Neural cell (in vitro differentiated cells): Measurements from ENCODE around the gene LZTS3.

Source experiments
- EP300 ChIP-seq: fragments of 450-650 bp; conservative IDR thresholded peaks from 2 replicates; pipeline ENCODE4 v1.6.1; 2014; ENCODE audit warnings: antibody characterized with exemption, mild to moderate bottlenecking, moderate library complexity; ENCODE audit not compliant: poor library complexity, severe bottlenecking
- EZH2 ChIP-seq: fragments of 200-600, 300-800 bp; shearing (Covaris generic), sonication (generic); IDR thresholded peaks from 2 replicates; pipeline ENCODE4 v1.6.1; 2014; ENCODE audit warnings: antibody characterized with exemption, low read length, borderline replicate concordance, mild to moderate bottlenecking; ENCODE audit not compliant: insufficient read depth, poor library complexity, severe bottlenecking
- MXI1 ChIP-seq: fragments of 450-650 bp; conservative IDR thresholded peaks from 2 replicates; pipeline ENCODE4 v1.6.1; 2014; ENCODE audit warnings: antibody characterized with exemption, mild to moderate bottlenecking; ENCODE audit not compliant: poor library complexity, severe bottlenecking
- POLR2AphosphoS5 ChIP-seq: IDR thresholded peaks from 2 replicates; pipeline ENCODE4 v1.6.1; 2012
- RAD21 ChIP-seq: fragments of 450-650 bp; conservative IDR thresholded peaks from 2 replicates; pipeline ENCODE4 v1.6.1; 2014; ENCODE audit warnings: antibody characterized with exemption, mild to moderate bottlenecking, moderate library complexity
- SMC3 ChIP-seq: fragments of 450-650 bp; conservative IDR thresholded peaks from 2 replicates; pipeline ENCODE4 v1.6.1; 2014; ENCODE audit warnings: antibody characterized with exemption, mild to moderate bottlenecking, moderate library complexity; ENCODE audit not compliant: poor library complexity
- TAF1 ChIP-seq: IDR thresholded peaks from 2 replicates; pipeline ENCODE4 v1.6.1; 2012; ENCODE audit warnings: low read depth
- TF ChIP-seq, protein P1 (sequence below): IDR thresholded peaks from 2 replicates; pipeline ENCODE4 v1.6.1; 2012; ENCODE audit warnings: borderline replicate concordance
- TF ChIP-seq, protein P2 (sequence below): fragments of 450-650 bp; IDR thresholded peaks from 2 replicates; pipeline ENCODE4 v1.5.1; 2014; ENCODE audit warnings: antibody characterized with exemption, mild to moderate bottlenecking, moderate library complexity; ENCODE audit not compliant: poor library complexity, severe bottlenecking

DNA sequence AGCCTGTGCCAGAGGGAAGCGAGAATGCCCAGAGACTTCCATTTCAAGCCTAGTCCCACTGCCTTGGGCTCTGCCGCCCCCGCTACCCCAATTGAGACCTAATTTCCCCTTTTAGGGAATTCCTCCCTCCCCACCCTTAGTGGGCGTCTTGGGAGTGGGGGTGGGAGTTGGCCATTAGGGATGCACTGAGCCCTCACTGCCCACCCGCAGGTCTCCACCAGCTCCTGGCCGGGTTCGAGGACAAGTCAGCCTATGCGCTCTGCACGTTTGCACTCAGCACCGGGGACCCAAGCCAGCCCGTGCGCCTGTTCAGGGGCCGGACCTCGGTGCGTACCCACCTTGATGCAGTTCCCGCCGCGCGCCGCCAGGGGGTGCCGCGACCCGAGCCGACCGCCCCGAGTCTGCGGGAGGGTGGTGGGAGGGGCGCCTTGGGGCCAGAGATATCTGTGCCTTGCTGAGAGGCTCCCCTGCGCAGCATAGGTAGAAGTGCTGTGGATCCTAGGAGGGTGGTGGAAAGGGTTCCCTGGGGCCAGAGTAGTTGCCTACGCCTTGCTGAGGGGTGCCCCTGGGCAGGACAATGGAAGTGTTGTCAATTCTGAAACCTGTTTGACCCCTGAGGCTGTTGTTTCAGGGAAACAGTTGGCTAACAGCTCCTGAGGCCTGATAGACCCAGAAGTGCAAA is 45.1 kb upstream of the LZTS3 start:
- TF ChIP-seq, protein P1, sequence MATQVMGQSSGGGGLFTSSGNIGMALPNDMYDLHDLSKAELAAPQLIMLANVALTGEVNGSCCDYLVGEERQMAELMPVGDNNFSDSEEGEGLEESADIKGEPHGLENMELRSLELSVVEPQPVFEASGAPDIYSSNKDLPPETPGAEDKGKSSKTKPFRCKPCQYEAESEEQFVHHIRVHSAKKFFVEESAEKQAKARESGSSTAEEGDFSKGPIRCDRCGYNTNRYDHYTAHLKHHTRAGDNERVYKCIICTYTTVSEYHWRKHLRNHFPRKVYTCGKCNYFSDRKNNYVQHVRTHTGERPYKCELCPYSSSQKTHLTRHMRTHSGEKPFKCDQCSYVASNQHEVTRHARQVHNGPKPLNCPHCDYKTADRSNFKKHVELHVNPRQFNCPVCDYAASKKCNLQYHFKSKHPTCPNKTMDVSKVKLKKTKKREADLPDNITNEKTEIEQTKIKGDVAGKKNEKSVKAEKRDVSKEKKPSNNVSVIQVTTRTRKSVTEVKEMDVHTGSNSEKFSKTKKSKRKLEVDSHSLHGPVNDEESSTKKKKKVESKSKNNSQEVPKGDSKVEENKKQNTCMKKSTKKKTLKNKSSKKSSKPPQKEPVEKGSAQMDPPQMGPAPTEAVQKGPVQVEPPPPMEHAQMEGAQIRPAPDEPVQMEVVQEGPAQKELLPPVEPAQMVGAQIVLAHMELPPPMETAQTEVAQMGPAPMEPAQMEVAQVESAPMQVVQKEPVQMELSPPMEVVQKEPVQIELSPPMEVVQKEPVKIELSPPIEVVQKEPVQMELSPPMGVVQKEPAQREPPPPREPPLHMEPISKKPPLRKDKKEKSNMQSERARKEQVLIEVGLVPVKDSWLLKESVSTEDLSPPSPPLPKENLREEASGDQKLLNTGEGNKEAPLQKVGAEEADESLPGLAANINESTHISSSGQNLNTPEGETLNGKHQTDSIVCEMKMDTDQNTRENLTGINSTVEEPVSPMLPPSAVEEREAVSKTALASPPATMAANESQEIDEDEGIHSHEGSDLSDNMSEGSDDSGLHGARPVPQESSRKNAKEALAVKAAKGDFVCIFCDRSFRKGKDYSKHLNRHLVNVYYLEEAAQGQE, result no peak
- TF ChIP-seq, protein P2, sequence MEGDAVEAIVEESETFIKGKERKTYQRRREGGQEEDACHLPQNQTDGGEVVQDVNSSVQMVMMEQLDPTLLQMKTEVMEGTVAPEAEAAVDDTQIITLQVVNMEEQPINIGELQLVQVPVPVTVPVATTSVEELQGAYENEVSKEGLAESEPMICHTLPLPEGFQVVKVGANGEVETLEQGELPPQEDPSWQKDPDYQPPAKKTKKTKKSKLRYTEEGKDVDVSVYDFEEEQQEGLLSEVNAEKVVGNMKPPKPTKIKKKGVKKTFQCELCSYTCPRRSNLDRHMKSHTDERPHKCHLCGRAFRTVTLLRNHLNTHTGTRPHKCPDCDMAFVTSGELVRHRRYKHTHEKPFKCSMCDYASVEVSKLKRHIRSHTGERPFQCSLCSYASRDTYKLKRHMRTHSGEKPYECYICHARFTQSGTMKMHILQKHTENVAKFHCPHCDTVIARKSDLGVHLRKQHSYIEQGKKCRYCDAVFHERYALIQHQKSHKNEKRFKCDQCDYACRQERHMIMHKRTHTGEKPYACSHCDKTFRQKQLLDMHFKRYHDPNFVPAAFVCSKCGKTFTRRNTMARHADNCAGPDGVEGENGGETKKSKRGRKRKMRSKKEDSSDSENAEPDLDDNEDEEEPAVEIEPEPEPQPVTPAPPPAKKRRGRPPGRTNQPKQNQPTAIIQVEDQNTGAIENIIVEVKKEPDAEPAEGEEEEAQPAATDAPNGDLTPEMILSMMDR, result peak; percentile 56
- TF ChIP-seq POLR2AphosphoS5, result no peak
- no peak for TF ChIP-seq MXI1
- TF ChIP-seq EZH2, result no peak
- no peak for TF ChIP-seq RAD21
- no peak for TF ChIP-seq TAF1
- peak; percentile 34 for TF ChIP-seq SMC3
- TF ChIP-seq EP300, result no peak
